Esophagus squamous epithelium (tissue), 5 donors: ENCODE results near the gene MAP6D1. TPM values are rescaled to one million over a fixed set of nuclear protein-coding genes. Genes with fewer than 3 reads are reported as not detected.

Experiments used
- DNase-seq: peaks from one replicate; lab custom pipeline; 2025; lab: John Stamatoyannopoulos, UW
- H3K27ac ChIP-seq, 4 donors: fragments of 200-600 bp; sonication (generic); one replicate each; pipeline ENCODE4 v1.5.1; 2016 to 2019; ENCODE audit warnings: mild to moderate bottlenecking in 1 of 4
- H3K27me3 ChIP-seq, 4 donors: fragments of 200-600 bp; sonication (generic); 1 replicate in 3 of 4; 2 replicates in 1 of 4; pipeline versions ENCODE4 v1.5.1 to v1.6.0; 2017 to 2021; ENCODE audit warnings: antibody characterized with exemption in 1 of 4
- H3K36me3 ChIP-seq, 3 donors: fragments of 200-600 bp; sonication (generic); one replicate each; pipeline ENCODE4 v1.5.1; 2016 to 2019
- H3K4me1 ChIP-seq, 3 donors: fragments of 200-600 bp; sonication (generic); one replicate each; pipeline ENCODE4 v1.5.1; 2017 to 2019
- H3K4me3 ChIP-seq, 4 donors: fragments of 200-600 bp; sonication (generic); 1 replicate in 3 of 4; 2 replicates in 1 of 4; pipeline ENCODE4 v1.5.1; 2016 to 2019; ENCODE audit warnings: mild to moderate bottlenecking in 2 of 4, moderate library complexity in 1 of 4
- H3K9me3 ChIP-seq, 3 donors: fragments of 200-600 bp; sonication (generic); one replicate each; pipeline ENCODE4 v1.5.1; 2016 to 2019
- CTCF ChIP-seq, 6 experiments: fragments of 450-650 bp in 4 of 6; fragments of 200-600 bp in 2 of 6; sonication (generic) in 2 of 6; IDR thresholded peaks; one replicate each; pipeline ENCODE4 v1.5.1; 2016 to 2019; ENCODE audit warnings: antibody characterized with exemption in 6 of 6, mild to moderate bottlenecking in 4 of 6, moderate library complexity in 4 of 6
- POLR2A ChIP-seq, 4 donors: fragments of 450-650 bp; IDR thresholded peaks; one replicate each; pipeline ENCODE4 v1.6.1; 2017; ENCODE audit warnings: antibody characterized with exemption in 4 of 4, mild to moderate bottlenecking in 4 of 4, moderate library complexity in 3 of 4
- WGBS, 2 donors: methylation state at CpG; one replicate each; pipeline ENCODE4 v1.1.5; 2018; 5-methylcytosine and 5-hydroxymethylcytosine counted together
- intact Hi-C: fragments of 100-400 bp; cut with DNase I; formaldehyde crosslinking; loops from one replicate; pipeline ENCODE4 v1.15.0; 2022
- total RNA-seq, 4 donors: library from RNA; depleted of rRNA; stranded (reverse); fragments of >200 nt; gene quantifications; one replicate each; pipeline ENCODE4 v1.1.0, GENCODE V29; 2016
- donor health status: DM: yes; HTN: yes; CAD: no.

The MAP6D1 gene
- total RNA-seq, 4 donors from 2014 or later: 2.0 to 5.1 (median 2.7) TPM; not detected in 1

DNA sequence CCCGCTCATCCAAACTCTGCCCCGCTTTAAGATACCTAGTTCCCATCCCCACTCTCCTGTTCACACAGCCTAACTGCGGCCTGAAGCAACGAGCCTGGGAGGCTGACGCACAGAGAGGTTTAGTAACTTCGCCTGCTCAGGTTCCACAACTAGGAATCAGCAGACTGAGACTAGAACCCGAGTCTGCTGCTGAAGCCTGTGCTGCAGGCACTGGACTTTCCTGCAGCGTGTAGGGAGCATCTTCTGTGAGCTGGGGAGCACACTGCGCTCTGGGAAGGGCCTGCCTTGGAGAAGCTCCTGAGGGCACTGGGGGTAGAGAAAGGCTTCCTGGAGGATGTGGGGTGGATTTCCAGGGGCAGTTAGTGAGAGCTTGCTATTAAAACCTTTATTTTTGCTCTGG is 4.8 kb upstream of the MAP6D1 start:
- peaks cover 10 to 74% (median 13%) of the 10 kb centered on the region in 3 donors for H3K36me3 ChIP-seq
- 93 to 100% methylated on average over 2 to 8 of the region's 9 CpGs for WGBS, 2 donors

DNA sequence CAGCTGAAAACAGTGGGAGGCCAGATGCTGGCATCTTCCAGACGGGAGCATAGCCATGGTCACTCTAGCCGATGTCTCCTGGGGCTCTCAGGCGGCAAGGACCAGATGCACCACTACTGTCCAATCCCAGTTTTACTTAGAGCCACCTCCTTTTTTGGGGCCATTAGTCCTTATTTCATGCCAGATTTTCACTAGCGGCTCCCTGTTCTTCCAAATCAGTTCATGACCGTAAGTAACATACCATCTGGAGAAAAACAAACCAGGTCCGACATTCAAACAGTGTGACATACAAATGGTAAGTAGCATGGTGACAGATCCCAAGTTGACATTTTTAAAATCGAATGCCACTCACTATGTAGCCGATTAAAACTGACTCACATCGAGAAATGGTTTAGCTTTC is 4.1 kb upstream of the MAP6D1 start:
- Histone ChIP-seq H3K36me3 (peaks cover 10 to 68% (median 13%) of the 10 kb centered on the region in 3 donors), H3K4me1 (peaks cover 7 to 24% (median 10%) of the 10 kb centered on the region in 3 donors), H3K27ac (no peak overlapping the region), H3K9me3 (no peaks in the 10 kb centered on the region), H3K27me3 (no peaks in the 10 kb centered on the region), H3K4me3 (no peak overlapping the region)
- WGBS, 2 donors: 91 to 93% methylated on average over 8 to 9 of the region's 9 CpGs
- intact Hi-C loops: no loop called here
- no peak for DNase-seq
- no peak for TF ChIP-seq POLR2A (IDR thresholded peaks at IDR 0.05)
- TF ChIP-seq CTCF (IDR thresholded peaks at IDR 0.05): no peak

More for the DNA sequence above, 4.8 kb upstream of the MAP6D1 start:
- no peaks in the 10 kb centered on the region for H3K27me3 ChIP-seq
- H3K27ac ChIP-seq: no peak overlapping the region
- H3K9me3 ChIP-seq: no peaks in the 10 kb centered on the region
- H3K4me3 ChIP-seq: no peak overlapping the region
- peaks cover 0 to 17% (median 5%) of the 10 kb centered on the region in 3 donors for H3K4me1 ChIP-seq
- no peak for DNase-seq
- no peak for TF ChIP-seq POLR2A (IDR thresholded peaks at IDR 0.05)
- TF ChIP-seq CTCF (IDR thresholded peaks at IDR 0.05): no peak
- intact Hi-C loops: no loop called here

- no peak overlapping the region for H3K27ac ChIP-seq
- WGBS, 2 donors: 89 to 97% methylated on average over 7 of the region's 7 CpGs
- intact Hi-C loops: no loop called here
- H3K27me3 ChIP-seq: no peaks in the 10 kb centered on the region
- no peaks in the 10 kb centered on the region for H3K9me3 ChIP-seq
- no peak for DNase-seq
- no peak overlapping the region for H3K4me3 ChIP-seq
- peaks cover 8 to 58% (median 10%) of the 10 kb centered on the region in 3 donors for H3K36me3 ChIP-seq
- no peak for TF ChIP-seq CTCF (IDR thresholded peaks at IDR 0.05)
- TF ChIP-seq POLR2A (IDR thresholded peaks at IDR 0.05): no peak
- peaks cover 13 to 31% (median 13%) of the 10 kb centered on the region in 3 donors for H3K4me1 ChIP-seq
These were observed 3.1 kb upstream of the MAP6D1 start for GRCh38 chr3:183828538-183828870.

DNA sequence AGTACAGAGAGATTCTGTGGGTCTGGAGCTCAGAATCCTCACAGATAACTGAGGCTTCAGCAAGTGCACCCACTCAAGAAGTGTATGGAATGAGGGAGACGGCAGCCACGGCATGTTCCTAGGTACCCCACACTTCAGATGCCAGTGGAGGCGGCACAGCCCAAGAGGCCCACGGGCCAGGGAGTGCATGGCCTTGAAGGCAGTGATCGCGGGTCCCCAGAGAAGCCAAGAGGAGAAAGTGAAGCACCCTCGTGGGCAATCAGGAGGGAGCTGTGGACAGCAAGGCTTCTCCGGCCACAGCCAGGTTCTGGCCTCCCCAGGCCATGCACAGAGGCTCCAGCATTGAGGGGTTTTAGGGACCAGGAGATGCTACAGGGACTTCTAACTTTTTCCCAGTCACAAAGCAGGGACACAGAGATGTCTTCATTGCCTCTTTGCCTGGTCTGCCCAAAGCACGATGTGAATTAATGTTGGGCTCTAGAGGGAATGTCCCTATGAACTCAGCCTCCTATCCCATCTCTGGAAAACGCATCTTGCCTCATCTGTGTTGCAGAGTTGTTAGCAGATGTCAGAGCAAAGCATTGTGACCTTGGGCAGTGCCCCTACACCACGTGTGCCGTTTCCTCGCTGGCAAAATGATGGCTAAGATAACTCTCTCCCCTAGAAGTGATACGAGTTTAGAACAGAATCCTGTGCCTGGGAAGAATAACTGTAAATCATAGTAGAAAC is 2.6 kb upstream of the MAP6D1 start:
- intact Hi-C loops: no loop called here
- Histone ChIP-seq H3K27ac (no peak overlapping the region), H3K4me3 (no peak overlapping the region), H3K27me3 (no peaks in the 10 kb centered on the region), H3K36me3 (peaks cover 2 to 53% (median 5%) of the 10 kb centered on the region in 3 donors), H3K4me1 (peaks cover 13 to 31% (median 13%) of the 10 kb centered on the region in 3 donors), H3K9me3 (no peaks in the 10 kb centered on the region)
- WGBS, 2 donors: 82 to 86% methylated on average over 12 of the region's 14 CpGs
- TF ChIP-seq CTCF (IDR thresholded peaks at IDR 0.05): no peak
- TF ChIP-seq POLR2A (IDR thresholded peaks at IDR 0.05): no peak
- no peak for DNase-seq

- H3K36me3 ChIP-seq: peaks cover 0 to 40% (median 0%) of the 10 kb centered on the region in 3 donors
- H3K4me3 ChIP-seq: no peak overlapping the region
- WGBS, 2 donors: 67 to 75% methylated on average over 12 to 14 of the region's 14 CpGs
- peaks cover 13 to 31% (median 13%) of the 10 kb centered on the region in 3 donors for H3K4me1 ChIP-seq
- intact Hi-C loops: no loop called here
- no peaks in the 10 kb centered on the region for H3K27me3 ChIP-seq
- H3K9me3 ChIP-seq: no peaks in the 10 kb centered on the region
- peak overlapping the region in 1 of 4 donors; percentile 4 for H3K27ac ChIP-seq
- DNase-seq: no peak
- TF ChIP-seq CTCF (IDR thresholded peaks at IDR 0.05) (no peak), POLR2A (IDR thresholded peaks at IDR 0.05) (no peak)
These were observed 1.3 kb upstream of the MAP6D1 start for GRCh38 chr3:183826448-183827250.
